Endothelial cell of umbilical vein (primary cell): ENCODE results near the gene MIPEP.

Experiments used
- EZH2 ChIP-seq: IDR thresholded peaks from 2 replicates; pipeline ENCODE4 v1.6.1; 2012; ENCODE audit warnings: borderline replicate concordance, low read depth, mild to moderate bottlenecking, moderate library complexity, low read length, inconsistent platforms; ENCODE audit not compliant: severe bottlenecking
- FOS ChIP-seq: IDR thresholded peaks from 2 replicates; pipeline ENCODE4 v1.6.1; 2011; ENCODE audit warnings: mild to moderate bottlenecking, low read length, moderate library complexity, borderline replicate concordance; ENCODE audit not compliant: insufficient read depth
- MAX ChIP-seq: IDR thresholded peaks from 2 replicates; pipeline ENCODE4 v1.6.1; 2011; ENCODE audit not compliant: insufficient read depth, insufficient read length
- POLR2A ChIP-seq: IDR thresholded peaks from 2 replicates; pipeline ENCODE4 v1.6.1; 2012; ENCODE audit warnings: low read depth, mild to moderate bottlenecking, control low read depth, low read length
- POLR2AphosphoS5 ChIP-seq: IDR thresholded peaks from 2 replicates; pipeline ENCODE4 v1.6.1; 2012; ENCODE audit warnings: low read depth, mild to moderate bottlenecking, control low read depth, low read length, moderate library complexity; ENCODE audit not compliant: insufficient read depth
- TF ChIP-seq, protein P1 (sequence below), 2 donors: IDR thresholded peaks; 1 replicate in 1 of 2; 2 replicates in 1 of 2; pipeline ENCODE4 v1.5.1; 2011; ENCODE audit warnings: low read length in 2 of 2, mild to moderate bottlenecking in 2 of 2, moderate library complexity in 2 of 2, control low read depth in 1 of 2, inconsistent platforms in 1 of 2, low read depth in 1 of 2; ENCODE audit not compliant: insufficient read depth in 1 of 2; ENCODE audit errors: extremely low read depth in 1 of 2

DNA sequence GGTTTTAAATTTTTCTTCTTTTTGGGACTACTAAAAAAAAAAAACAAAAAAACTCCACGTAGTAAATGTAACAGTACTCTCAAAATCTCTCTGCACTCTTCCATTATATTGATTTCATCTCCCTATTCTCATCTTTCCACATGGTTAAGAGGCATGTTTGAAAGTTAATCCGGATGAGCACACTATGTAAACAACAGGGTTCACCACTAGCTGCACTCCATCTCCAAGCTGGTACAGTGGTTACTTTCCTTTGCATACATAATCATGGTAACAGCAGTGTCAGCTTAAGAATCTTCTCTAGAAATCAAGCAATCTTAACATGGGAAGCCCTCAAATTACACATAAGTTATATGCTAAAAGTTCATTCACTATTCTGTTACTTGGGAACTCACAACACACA, 92.6 kb downstream of the MIPEP start:
- no peak for TF ChIP-seq EZH2
- TF ChIP-seq, protein P1, sequence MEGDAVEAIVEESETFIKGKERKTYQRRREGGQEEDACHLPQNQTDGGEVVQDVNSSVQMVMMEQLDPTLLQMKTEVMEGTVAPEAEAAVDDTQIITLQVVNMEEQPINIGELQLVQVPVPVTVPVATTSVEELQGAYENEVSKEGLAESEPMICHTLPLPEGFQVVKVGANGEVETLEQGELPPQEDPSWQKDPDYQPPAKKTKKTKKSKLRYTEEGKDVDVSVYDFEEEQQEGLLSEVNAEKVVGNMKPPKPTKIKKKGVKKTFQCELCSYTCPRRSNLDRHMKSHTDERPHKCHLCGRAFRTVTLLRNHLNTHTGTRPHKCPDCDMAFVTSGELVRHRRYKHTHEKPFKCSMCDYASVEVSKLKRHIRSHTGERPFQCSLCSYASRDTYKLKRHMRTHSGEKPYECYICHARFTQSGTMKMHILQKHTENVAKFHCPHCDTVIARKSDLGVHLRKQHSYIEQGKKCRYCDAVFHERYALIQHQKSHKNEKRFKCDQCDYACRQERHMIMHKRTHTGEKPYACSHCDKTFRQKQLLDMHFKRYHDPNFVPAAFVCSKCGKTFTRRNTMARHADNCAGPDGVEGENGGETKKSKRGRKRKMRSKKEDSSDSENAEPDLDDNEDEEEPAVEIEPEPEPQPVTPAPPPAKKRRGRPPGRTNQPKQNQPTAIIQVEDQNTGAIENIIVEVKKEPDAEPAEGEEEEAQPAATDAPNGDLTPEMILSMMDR (IDR thresholded peaks at IDR 0.05; ENCODE audit: extremely low read depth in 1 of 2, insufficient read depth in 1 of 2, low read depth in 1 of 2, low read length in 2 of 2), result no peak
- no peak for TF ChIP-seq POLR2AphosphoS5
- TF ChIP-seq FOS, result no peak
- no peak for TF ChIP-seq POLR2A
- no peak for TF ChIP-seq MAX
